ENCODE results near the gene KLHL12. TPM values are rescaled to one million over a fixed set of nuclear protein-coding genes. Genes with fewer than 3 reads are reported as not detected.

The KLHL12 gene
- total RNA-seq, 2 experiments from 2014 or later = 27.1 to 28.9 TPM

GRCh38 chr1:202862679-202863560, 64.1 kb downstream of the KLHL12 start:
- Mint-ChIP-seq H3K4me3 (no peak overlapping the region), H3K9me3 (no peaks in the 10 kb centered on the region), H3K36me3 (ENCODE audit: low read depth) (peaks cover 2% of the 10 kb centered on the region), H3K4me1 (peaks cover 10% of the 10 kb centered on the region), H3K27ac (no peak overlapping the region), H3K27me3 (peaks cover 62% of the 10 kb centered on the region)
- CTCF ChIA-PET = interaction anchor here (0.6 to 1.2 kb wide), 5 partner anchors 10 to 753 kb away, joined by 3 to 4 read pairs (median 3); no protein-coding TSS in a partner anchor
- no peak for DNase-seq
- POLR2A ChIA-PET = interaction anchor here (1.0 kb wide), 1 partner anchor 27 kb away, joined by 3 read pairs; no protein-coding TSS in a partner anchor

GRCh38 chr1:202861420-202862132, 65.5 kb downstream of the KLHL12 start:
- Mint-ChIP-seq H3K36me3 (ENCODE audit: low read depth) (peaks cover 2% of the 10 kb centered on the region), H3K4me3 (peak overlapping the region; percentile 54), H3K27me3 (peaks cover 64% of the 10 kb centered on the region), H3K4me1 (peaks cover 10% of the 10 kb centered on the region), H3K9me3 (no peaks in the 10 kb centered on the region), H3K27ac (no peak overlapping the region)
- peak; percentile 46 for DNase-seq
- POLR2A ChIA-PET = interaction anchor here (0.8 to 1.6 kb wide), 2 partner anchors 27 to 68 kb away, joined by 3 to 4 read pairs; no protein-coding TSS in a partner anchor
- CTCF ChIA-PET = interaction anchor here (1.0 kb wide), 2 partner anchors 9 to 15 kb away, joined by 3 read pairs; no protein-coding TSS in a partner anchor

- DNase-seq = no peak
- H3K9me3 Mint-ChIP-seq = no peaks in the 10 kb centered on the region
- H3K27ac Mint-ChIP-seq = no peak overlapping the region
- peak overlapping the region; percentile 54 for H3K4me3 Mint-ChIP-seq
- peaks cover 2% of the 10 kb centered on the region for H3K36me3 Mint-ChIP-seq (ENCODE audit: low read depth)
- H3K27me3 Mint-ChIP-seq = peaks cover 60% of the 10 kb centered on the region
- CTCF ChIA-PET = interaction anchor here (1.0 kb wide), 1 partner anchor 9 kb away, joined by 3 read pairs; no protein-coding TSS in a partner anchor
- peaks cover 10% of the 10 kb centered on the region for H3K4me1 Mint-ChIP-seq
- POLR2A ChIA-PET = interaction anchor here (1.0 to 1.6 kb wide), 2 partner anchors 27 to 28 kb away, joined by 3 to 4 read pairs; no protein-coding TSS in a partner anchor
These were observed 66.2 kb downstream of the KLHL12 start for GRCh38 chr1:202860744-202861419.

GRCh38 chr1:202858789-202859414, 68.1 kb downstream of the KLHL12 start:
- peaks cover 46% of the 10 kb centered on the region for H3K27me3 Mint-ChIP-seq
- H3K4me3 Mint-ChIP-seq = no peak overlapping the region
- H3K9me3 Mint-ChIP-seq = no peaks in the 10 kb centered on the region
- ChIA-PET POLR2A (no interaction called here), CTCF (no interaction called here)
- peaks cover 2% of the 10 kb centered on the region for H3K36me3 Mint-ChIP-seq (ENCODE audit: low read depth)
- DNase-seq = no peak
- H3K27ac Mint-ChIP-seq = no peak overlapping the region
- H3K4me1 Mint-ChIP-seq = peaks cover 10% of the 10 kb centered on the region

- Mint-ChIP-seq H3K27me3 (peaks cover 41% of the 10 kb centered on the region), H3K36me3 (ENCODE audit: low read depth) (peaks cover 2% of the 10 kb centered on the region), H3K4me1 (peaks cover 10% of the 10 kb centered on the region), H3K4me3 (no peak overlapping the region), H3K27ac (no peak overlapping the region), H3K9me3 (no peaks in the 10 kb centered on the region)
- DNase-seq = no peak
- CTCF ChIA-PET = no interaction called here
- POLR2A ChIA-PET = no interaction called here
These were observed 68.7 kb downstream of the KLHL12 start for GRCh38 chr1:202858331-202858730.

GRCh38 chr1:202857136-202857610, 69.9 kb downstream of the KLHL12 start:
- H3K4me1 Mint-ChIP-seq = peaks cover 13% of the 10 kb centered on the region
- peaks cover 2% of the 10 kb centered on the region for H3K36me3 Mint-ChIP-seq (ENCODE audit: low read depth)
- ChIA-PET POLR2A (no interaction called here), CTCF (interaction anchor here (0.8 kb wide), 1 partner anchor 285 kb away, joined by 3 read pairs; no protein-coding TSS in a partner anchor)
- no peak overlapping the region for H3K4me3 Mint-ChIP-seq
- H3K27me3 Mint-ChIP-seq = peaks cover 29% of the 10 kb centered on the region
- H3K9me3 Mint-ChIP-seq = no peaks in the 10 kb centered on the region
- H3K27ac Mint-ChIP-seq = no peak overlapping the region
- no peak for DNase-seq

- ChIA-PET CTCF (no interaction called here), POLR2A (interaction anchor here (1.8 kb wide), 1 partner anchor 19 kb away, joined by 5 read pairs; no protein-coding TSS in a partner anchor)
- Mint-ChIP-seq H3K4me3 (no peak overlapping the region), H3K27me3 (peaks cover 18% of the 10 kb centered on the region), H3K9me3 (no peaks in the 10 kb centered on the region), H3K4me1 (peaks cover 7% of the 10 kb centered on the region), H3K27ac (no peak overlapping the region), H3K36me3 (ENCODE audit: low read depth) (peaks cover 2% of the 10 kb centered on the region)
- no peak for DNase-seq
These were observed 71.0 kb downstream of the KLHL12 start for GRCh38 chr1:202856014-202856413.

GRCh38 chr1:202854787-202855186, 72.2 kb downstream of the KLHL12 start:
- ChIA-PET CTCF (interaction anchor here (1.1 kb wide), 1 partner anchor 104 kb away, joined by 3 read pairs; no protein-coding TSS in a partner anchor), POLR2A (interaction anchor here (1.4 kb wide), 1 partner anchor 30 kb away, joined by 3 read pairs; no protein-coding TSS in a partner anchor)
- Mint-ChIP-seq H3K27ac (no peak overlapping the region), H3K27me3 (peaks cover 9% of the 10 kb centered on the region), H3K4me3 (no peak overlapping the region), H3K4me1 (peaks cover 7% of the 10 kb centered on the region), H3K9me3 (no peaks in the 10 kb centered on the region), H3K36me3 (ENCODE audit: low read depth) (peaks cover 1% of the 10 kb centered on the region)
- DNase-seq = no peak

GRCh38 chr1:202852163-202852904, 74.7 kb downstream of the KLHL12 start:
- peaks cover 17% of the 10 kb centered on the region for H3K4me1 Mint-ChIP-seq
- ChIA-PET CTCF (interaction anchor here (0.6 to 2.2 kb wide), 6 partner anchors 9 to 138 kb away, joined by 3 to 7 read pairs (median 4); no protein-coding TSS in a partner anchor), POLR2A (interaction anchor here (1.9 kb wide), 1 partner anchor 16 kb away, joined by 5 read pairs; no protein-coding TSS in a partner anchor)
- H3K27ac Mint-ChIP-seq = no peak overlapping the region
- H3K9me3 Mint-ChIP-seq = no peaks in the 10 kb centered on the region
- peak; percentile 61 for DNase-seq
- no peak overlapping the region for H3K4me3 Mint-ChIP-seq
- no peaks in the 10 kb centered on the region for H3K27me3 Mint-ChIP-seq
- no peaks in the 10 kb centered on the region for H3K36me3 Mint-ChIP-seq (ENCODE audit: low read depth)

GRCh38 chr1:202850593-202851362, 76.3 kb downstream of the KLHL12 start:
- no peaks in the 10 kb centered on the region for H3K36me3 Mint-ChIP-seq (ENCODE audit: low read depth)
- ChIA-PET CTCF (interaction anchor here (0.6 to 2.2 kb wide), 5 partner anchors 15 to 304 kb away, joined by 3 to 7 read pairs (median 4); partner anchors contain the start of gene TMEM183A), POLR2A (interaction anchor here (1.9 kb wide), 1 partner anchor 15 kb away, joined by 5 read pairs; no protein-coding TSS in a partner anchor)
- no peaks in the 10 kb centered on the region for H3K9me3 Mint-ChIP-seq
- H3K27ac Mint-ChIP-seq = no peak overlapping the region
- DNase-seq = no peak
- H3K27me3 Mint-ChIP-seq = no peaks in the 10 kb centered on the region
- peaks cover 19% of the 10 kb centered on the region for H3K4me1 Mint-ChIP-seq
- no peak overlapping the region for H3K4me3 Mint-ChIP-seq

GRCh38 chr1:202848191-202848542, 78.9 kb downstream of the KLHL12 start:
- DNase-seq = no peak
- no peak overlapping the region for H3K4me3 Mint-ChIP-seq
- no peaks in the 10 kb centered on the region for H3K27me3 Mint-ChIP-seq
- ChIA-PET CTCF (interaction anchor here (1.2 to 1.3 kb wide), 2 partner anchors 97 to 151 kb away, joined by 3 read pairs; no protein-coding TSS in a partner anchor), POLR2A (interaction anchor here (0.8 to 1.2 kb wide), 3 partner anchors 10 to 13 kb away, joined by 3 to 4 read pairs (median 3); no protein-coding TSS in a partner anchor)
- H3K27ac Mint-ChIP-seq = peak overlapping the region; percentile 2
- peaks cover 19% of the 10 kb centered on the region for H3K4me1 Mint-ChIP-seq
- no peaks in the 10 kb centered on the region for H3K9me3 Mint-ChIP-seq
- H3K36me3 Mint-ChIP-seq (ENCODE audit: low read depth) = no peaks in the 10 kb centered on the region

Data from activated CD4-positive, alpha-beta memory T cell treated with anti-CD3 and anti-CD28 coated beads, Interleukin-2, amount 10 ng/mL, durations not matched to agents 7 days and 5 days (primary cell).